Measurements from ENCODE around the gene MAP1LC3A. TPM values are rescaled to one million over a fixed set of nuclear protein-coding genes. Genes with fewer than 3 reads are reported as not detected.

The MAP1LC3A gene
- total RNA-seq, 2 experiments from 2014 or later: not detected

GRCh38 chr20:34531608-34532265 is 26.8 kb upstream of the MAP1LC3A start:
- Histone ChIP-seq H3K79me2 (ENCODE audit: insufficient read depth, low read depth, low read length) (no peaks in the 10 kb centered on the region), H3K9me2 (ENCODE audit: insufficient read depth, low read length) (no peaks in the 10 kb centered on the region), H3K4me3 (ENCODE audit: low read depth, low read length, poor library complexity, severe bottlenecking) (no peak overlapping the region), H3K4me1 (ENCODE audit: insufficient read depth, low read length, poor library complexity, severe bottlenecking) (no peaks in the 10 kb centered on the region), H4K20me1 (ENCODE audit: insufficient read depth, low read length) (no peaks in the 10 kb centered on the region), H3K27ac (ENCODE audit: low read depth, low read length, poor library complexity, severe bottlenecking) (no peak overlapping the region), H2AFZ (ENCODE audit: low read length) (no peak overlapping the region), H3K4me2 (ENCODE audit: low read length) (no peak overlapping the region), H3K36me3 (ENCODE audit: insufficient read depth, low read length) (peaks cover 72% of the 10 kb centered on the region), H3K9me3 (ENCODE audit: low read length) (no peaks in the 10 kb centered on the region)
- DNase-seq (ENCODE audit: low spot score): no peak
- CTCF ChIA-PET (ENCODE audit: unreplicated experiment): no interaction called here
- intact Hi-C loops (cut with micrococcal nuclease; ENCODE audit: unreplicated experiment): no loop called here
- POLR2A ChIA-PET: interaction anchor here (0.6 kb wide), 1 partner anchor 24 kb away, joined by 3 read pairs; no protein-coding TSS in a partner anchor
- no TSS peak for BruUV-seq (replicated peaks)
- TF ChIP-seq CTCF (conservative IDR thresholded peaks at IDR 0.05; ENCODE audit: low read length) (no peak), EZH2phosphoT487 (IDR thresholded peaks at IDR 0.05; ENCODE audit: borderline replicate concordance, low read depth, low read length) (no peak)

- intact Hi-C loops (cut with micrococcal nuclease; ENCODE audit: unreplicated experiment): no loop called here
- BruUV-seq (replicated peaks): no TSS peak
Observed at GRCh38 chr20:34532320-34532719, 26.2 kb upstream of the MAP1LC3A start.

More at GRCh38 chr20:34532320-34532719, 26.2 kb upstream of the MAP1LC3A start:
- CTCF ChIA-PET (ENCODE audit: unreplicated experiment): no interaction called here
- no peak for DNase-seq (ENCODE audit: low spot score)
- H3K36me3 ChIP-seq (ENCODE audit: insufficient read depth, low read length): peaks cover 72% of the 10 kb centered on the region
- H3K4me1 ChIP-seq (ENCODE audit: insufficient read depth, low read length, poor library complexity, severe bottlenecking): no peaks in the 10 kb centered on the region
- no peak for TF ChIP-seq CTCF (conservative IDR thresholded peaks at IDR 0.05; ENCODE audit: low read length)
- no peak for TF ChIP-seq EZH2phosphoT487 (IDR thresholded peaks at IDR 0.05; ENCODE audit: borderline replicate concordance, low read depth, low read length)
- H3K9me2 ChIP-seq (ENCODE audit: insufficient read depth, low read length): no peaks in the 10 kb centered on the region
- no peak overlapping the region for H3K27ac ChIP-seq (ENCODE audit: low read depth, low read length, poor library complexity, severe bottlenecking)
- H3K79me2 ChIP-seq (ENCODE audit: insufficient read depth, low read depth, low read length): no peaks in the 10 kb centered on the region
- POLR2A ChIA-PET: no interaction called here
- no peak overlapping the region for H3K4me3 ChIP-seq (ENCODE audit: low read depth, low read length, poor library complexity, severe bottlenecking)
- H4K20me1 ChIP-seq (ENCODE audit: insufficient read depth, low read length): no peaks in the 10 kb centered on the region
- no peaks in the 10 kb centered on the region for H3K9me3 ChIP-seq (ENCODE audit: low read length)
- H3K4me2 ChIP-seq (ENCODE audit: low read length): no peak overlapping the region
- no peak overlapping the region for H2AFZ ChIP-seq (ENCODE audit: low read length)
